Esophagus muscularis mucosa (tissue), 3 donors: ENCODE results near the gene NELL1.

Source experiments
- POLR2A ChIP-seq: fragments of 450-650 bp; IDR thresholded peaks from one replicate; pipeline ENCODE4 v1.6.1; 2017; ENCODE audit warnings: antibody characterized with exemption, moderate library complexity, mild to moderate bottlenecking, low read depth
- TF ChIP-seq, protein P1 (sequence below), 3 experiments: fragments of 200-600 bp in 2 of 3; fragments of 450-650 bp in 1 of 3; sonication (generic) in 2 of 3; IDR thresholded peaks; one replicate each; pipeline ENCODE4 v1.5.1; 2017 to 2019; ENCODE audit warnings: antibody characterized with exemption in 3 of 3, mild to moderate bottlenecking in 2 of 3, moderate library complexity in 1 of 3

DNA sequence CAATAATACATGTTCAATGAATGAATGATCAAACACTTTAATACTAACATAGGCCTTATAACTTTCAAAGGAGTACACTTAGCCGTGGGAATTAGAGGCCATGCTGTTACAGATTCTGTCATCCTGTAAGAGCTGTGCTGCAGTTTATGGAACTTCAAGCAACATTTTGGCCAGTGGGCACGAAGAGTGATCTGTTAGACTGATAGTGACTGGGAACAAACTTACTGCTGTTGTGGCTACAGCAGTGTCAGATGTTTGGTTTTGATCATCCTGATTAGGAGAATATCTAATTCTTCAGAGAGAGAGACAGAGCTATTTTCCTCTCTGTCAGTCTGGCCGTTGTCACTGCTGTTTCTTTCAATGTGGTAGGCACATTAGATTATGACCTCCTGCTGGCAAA is 348.9 kb downstream of the NELL1 start:
- TF ChIP-seq, protein P1, sequence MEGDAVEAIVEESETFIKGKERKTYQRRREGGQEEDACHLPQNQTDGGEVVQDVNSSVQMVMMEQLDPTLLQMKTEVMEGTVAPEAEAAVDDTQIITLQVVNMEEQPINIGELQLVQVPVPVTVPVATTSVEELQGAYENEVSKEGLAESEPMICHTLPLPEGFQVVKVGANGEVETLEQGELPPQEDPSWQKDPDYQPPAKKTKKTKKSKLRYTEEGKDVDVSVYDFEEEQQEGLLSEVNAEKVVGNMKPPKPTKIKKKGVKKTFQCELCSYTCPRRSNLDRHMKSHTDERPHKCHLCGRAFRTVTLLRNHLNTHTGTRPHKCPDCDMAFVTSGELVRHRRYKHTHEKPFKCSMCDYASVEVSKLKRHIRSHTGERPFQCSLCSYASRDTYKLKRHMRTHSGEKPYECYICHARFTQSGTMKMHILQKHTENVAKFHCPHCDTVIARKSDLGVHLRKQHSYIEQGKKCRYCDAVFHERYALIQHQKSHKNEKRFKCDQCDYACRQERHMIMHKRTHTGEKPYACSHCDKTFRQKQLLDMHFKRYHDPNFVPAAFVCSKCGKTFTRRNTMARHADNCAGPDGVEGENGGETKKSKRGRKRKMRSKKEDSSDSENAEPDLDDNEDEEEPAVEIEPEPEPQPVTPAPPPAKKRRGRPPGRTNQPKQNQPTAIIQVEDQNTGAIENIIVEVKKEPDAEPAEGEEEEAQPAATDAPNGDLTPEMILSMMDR (IDR thresholded peaks at IDR 0.05) = no peak
- TF ChIP-seq POLR2A = no peak
